ENCODE data around the gene EPB41L4B.
A peak's percentile ranks its signal among the peaks of the same experiment; 100 is the strongest.

EPB41L4B gene

DNA sequence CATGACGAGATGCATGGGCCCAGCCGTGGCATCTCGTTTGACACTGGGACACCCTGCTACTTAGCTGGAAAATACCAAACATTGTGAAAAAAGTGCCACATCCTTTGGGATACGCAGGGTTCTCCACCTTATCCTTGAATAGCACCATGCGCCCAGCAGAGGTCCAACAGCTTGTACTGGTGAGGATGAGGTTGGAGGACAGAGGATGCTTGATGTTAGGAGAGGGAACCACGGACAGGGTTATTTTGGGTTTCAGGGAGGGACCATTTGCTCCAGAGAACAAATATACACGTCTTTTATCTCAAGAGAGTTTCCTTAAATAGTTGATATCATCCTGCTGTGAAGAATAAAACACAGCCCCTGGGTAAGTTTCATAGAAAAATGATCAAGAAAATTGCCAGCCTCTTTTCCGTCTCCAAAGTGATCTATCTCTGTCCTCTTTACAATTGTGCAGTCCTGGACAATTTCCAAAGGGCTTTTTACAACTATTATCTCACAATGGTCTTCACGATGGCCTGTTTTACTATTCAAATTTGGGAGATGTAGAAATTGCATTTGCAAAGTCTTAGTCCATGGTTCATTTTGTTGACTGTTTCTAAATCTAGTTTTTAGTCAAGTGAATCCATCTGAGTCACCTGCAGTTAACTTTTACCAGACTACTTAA is 133.9 kb downstream of the EPB41L4B start:
- TF ChIP-seq, protein P1, sequence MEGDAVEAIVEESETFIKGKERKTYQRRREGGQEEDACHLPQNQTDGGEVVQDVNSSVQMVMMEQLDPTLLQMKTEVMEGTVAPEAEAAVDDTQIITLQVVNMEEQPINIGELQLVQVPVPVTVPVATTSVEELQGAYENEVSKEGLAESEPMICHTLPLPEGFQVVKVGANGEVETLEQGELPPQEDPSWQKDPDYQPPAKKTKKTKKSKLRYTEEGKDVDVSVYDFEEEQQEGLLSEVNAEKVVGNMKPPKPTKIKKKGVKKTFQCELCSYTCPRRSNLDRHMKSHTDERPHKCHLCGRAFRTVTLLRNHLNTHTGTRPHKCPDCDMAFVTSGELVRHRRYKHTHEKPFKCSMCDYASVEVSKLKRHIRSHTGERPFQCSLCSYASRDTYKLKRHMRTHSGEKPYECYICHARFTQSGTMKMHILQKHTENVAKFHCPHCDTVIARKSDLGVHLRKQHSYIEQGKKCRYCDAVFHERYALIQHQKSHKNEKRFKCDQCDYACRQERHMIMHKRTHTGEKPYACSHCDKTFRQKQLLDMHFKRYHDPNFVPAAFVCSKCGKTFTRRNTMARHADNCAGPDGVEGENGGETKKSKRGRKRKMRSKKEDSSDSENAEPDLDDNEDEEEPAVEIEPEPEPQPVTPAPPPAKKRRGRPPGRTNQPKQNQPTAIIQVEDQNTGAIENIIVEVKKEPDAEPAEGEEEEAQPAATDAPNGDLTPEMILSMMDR (IDR thresholded peaks at IDR 0.05; ENCODE audit: extremely low read depth, insufficient read depth, missing control alignments) = no peak
- DNase-seq (ENCODE audit: low spot score) = no peak
- in situ Hi-C loops (cut with MboI; ENCODE audit: low pct_unique_long_range_greater_than_20kb, low sequenced_read_pairs, unreplicated experiment) = no loop called here

DNA sequence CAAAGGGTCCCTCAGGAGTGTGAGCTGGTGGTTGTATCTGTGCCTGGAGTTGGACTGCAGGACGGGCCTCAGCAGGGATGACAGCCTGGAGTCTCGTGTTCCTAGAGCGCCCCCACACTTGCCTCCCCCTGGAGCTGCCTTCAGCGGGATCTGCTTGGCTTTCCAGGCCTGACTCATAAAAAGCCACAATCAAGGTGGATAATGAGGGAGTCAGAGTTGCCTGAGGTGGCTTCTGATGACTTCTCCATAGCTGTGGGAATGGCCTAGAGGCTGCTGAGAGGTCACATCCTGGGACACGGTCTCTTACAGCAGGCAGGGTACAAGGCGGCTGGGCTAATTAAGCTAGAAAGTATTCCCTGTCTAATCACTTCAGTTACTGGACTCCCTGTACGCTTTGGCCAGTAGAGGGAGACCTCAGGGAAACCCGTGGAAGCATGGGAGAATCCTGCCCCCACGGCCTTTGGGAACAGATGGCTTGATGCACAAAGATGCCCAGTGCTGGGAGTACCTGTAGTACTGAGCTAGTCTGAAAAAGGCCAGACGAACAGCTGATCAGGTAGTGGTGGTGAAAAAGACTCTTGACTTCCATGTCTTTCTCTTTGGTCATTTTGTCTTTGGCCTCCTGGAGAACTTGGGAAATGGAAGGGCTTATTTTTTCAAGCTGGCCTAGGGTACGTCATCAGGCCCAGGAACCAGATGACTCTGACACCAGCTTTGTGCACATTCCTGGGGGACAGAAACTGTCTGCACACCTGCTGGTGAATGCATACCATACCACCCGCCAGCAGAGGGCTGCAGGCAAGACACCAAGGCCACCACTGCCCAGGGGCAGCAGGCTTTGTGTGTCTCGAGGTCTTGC is 137.7 kb downstream of the EPB41L4B start:
- peak; percentile 48 for DNase-seq (ENCODE audit: low spot score)
- TF ChIP-seq, protein P1 (IDR thresholded peaks at IDR 0.05; ENCODE audit: extremely low read depth, insufficient read depth, missing control alignments) = peak; percentile 60
- in situ Hi-C loops (cut with MboI; ENCODE audit: low pct_unique_long_range_greater_than_20kb, low sequenced_read_pairs, unreplicated experiment) = no loop called here

DNA sequence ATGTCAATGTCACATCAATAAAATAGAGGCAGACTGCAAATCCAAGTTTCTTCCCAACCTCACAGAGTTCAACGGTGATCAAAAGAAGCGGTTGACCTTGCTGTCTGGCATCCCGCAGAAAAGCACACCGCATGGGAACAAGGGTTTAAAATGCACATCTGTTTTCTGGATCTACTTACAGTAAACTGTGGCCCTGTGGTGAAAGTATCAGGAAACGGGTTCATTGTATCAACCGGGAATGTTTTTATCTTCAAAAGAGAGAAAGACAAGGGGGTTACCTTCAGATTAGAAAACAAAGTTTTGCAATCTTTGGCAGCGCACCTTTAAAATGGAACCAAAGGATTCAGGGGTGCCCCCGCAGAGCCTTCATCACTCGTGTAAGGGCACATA is 138.3 kb downstream of the EPB41L4B start:
- no peak for DNase-seq (ENCODE audit: low spot score)
- TF ChIP-seq, protein P1 (IDR thresholded peaks at IDR 0.05; ENCODE audit: extremely low read depth, insufficient read depth, missing control alignments) = no peak
- in situ Hi-C loops (cut with MboI; ENCODE audit: low pct_unique_long_range_greater_than_20kb, low sequenced_read_pairs, unreplicated experiment) = no loop called here

DNA sequence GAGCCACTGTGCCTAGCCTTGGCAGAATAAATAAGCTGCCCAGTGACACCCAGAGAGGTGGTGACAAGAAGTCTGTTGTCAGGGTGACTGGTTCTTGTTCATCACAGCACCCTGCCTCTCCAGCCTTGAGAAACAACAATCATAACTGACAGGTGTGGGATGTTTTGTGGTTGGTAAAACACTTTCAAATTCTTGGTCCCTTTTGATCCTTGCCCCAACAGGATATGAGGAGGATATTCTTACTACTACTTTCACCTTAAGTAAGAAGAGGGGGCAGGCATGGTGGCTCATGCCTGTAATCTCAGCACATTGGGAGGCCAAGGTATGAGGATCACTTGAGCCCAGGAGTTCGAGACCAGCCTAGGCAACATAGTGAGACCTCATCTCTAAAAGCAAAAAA is 139.6 kb downstream of the EPB41L4B start:
- in situ Hi-C loops (cut with MboI; ENCODE audit: low pct_unique_long_range_greater_than_20kb, low sequenced_read_pairs, unreplicated experiment) = no loop called here
- TF ChIP-seq, protein P1 (IDR thresholded peaks at IDR 0.05; ENCODE audit: extremely low read depth, insufficient read depth, missing control alignments) = no peak
- DNase-seq (ENCODE audit: low spot score) = peak; percentile 67

DNA sequence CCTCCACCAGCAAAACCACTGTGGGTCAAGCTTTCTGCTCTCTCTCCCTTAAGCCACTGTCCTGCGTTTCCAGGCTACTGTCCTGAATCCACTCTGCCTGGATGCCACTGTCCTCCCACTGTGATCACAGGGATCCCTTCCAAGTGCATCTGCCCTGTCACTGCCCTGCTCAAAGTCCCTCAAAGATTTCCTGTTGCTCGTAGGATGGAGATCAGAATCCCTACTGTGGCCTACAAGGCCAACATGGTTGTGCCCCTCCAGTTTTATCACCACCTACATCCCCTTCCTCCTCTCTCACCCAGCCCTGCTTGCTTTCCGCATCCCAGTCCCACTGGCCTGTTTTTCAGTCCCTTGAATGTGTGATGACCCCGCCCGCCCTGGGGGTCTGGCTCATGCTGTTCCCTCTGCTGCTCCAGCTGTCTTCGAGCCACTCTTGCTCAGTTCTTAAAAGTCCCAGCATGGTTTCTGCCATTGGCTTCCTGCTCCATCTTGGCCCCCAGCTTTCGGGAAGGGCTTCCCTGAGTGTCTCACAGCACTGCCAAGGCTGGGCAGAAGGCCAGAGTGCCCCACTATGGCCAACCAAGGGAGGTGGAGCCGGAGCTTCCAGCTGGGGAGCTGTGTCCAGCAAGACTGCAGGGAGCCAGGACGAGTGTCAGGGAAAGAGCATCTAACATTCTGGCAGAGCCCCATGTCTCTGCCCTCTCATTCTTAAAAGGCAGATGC is 140.9 kb downstream of the EPB41L4B start:
- TF ChIP-seq, protein P1 (IDR thresholded peaks at IDR 0.05; ENCODE audit: extremely low read depth, insufficient read depth, missing control alignments) = no peak
- DNase-seq (ENCODE audit: low spot score) = no peak
- in situ Hi-C loops (cut with MboI; ENCODE audit: low pct_unique_long_range_greater_than_20kb, low sequenced_read_pairs, unreplicated experiment) = no loop called here

DNA sequence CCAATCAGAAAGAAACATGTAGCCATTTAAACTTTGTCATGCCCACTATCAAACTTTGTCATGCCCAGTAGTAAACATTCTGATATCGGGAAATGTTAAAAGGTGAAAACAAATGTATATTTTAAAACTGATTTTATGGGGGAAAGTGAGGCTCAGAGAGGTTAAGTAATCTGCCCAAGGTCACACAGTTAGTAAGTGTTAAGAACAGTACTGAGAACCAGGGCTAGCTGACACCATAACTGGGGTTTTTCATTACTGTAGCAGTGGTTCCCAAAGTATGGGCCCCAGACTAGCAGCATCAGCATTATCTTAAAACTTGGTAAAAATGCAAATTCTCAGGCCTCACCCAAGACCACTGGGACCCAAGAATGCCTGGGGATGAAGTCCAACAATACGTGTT is 143.9 kb downstream of the EPB41L4B start:
- no peak for DNase-seq (ENCODE audit: low spot score)
- in situ Hi-C loops (cut with MboI; ENCODE audit: low pct_unique_long_range_greater_than_20kb, low sequenced_read_pairs, unreplicated experiment) = no loop called here
- TF ChIP-seq, protein P1 (IDR thresholded peaks at IDR 0.05; ENCODE audit: extremely low read depth, insufficient read depth, missing control alignments) = no peak

Measured in GM13977 (cell line).